SK-N-MC (cell line): Measurements from ENCODE around the gene MTX3.

Experiments used
- EZH2 ChIP-seq: fragments of 200-600 bp; sonication (generic); IDR thresholded peaks from one replicate; pipeline ENCODE4 v1.6.1; 2017; ENCODE audit warnings: antibody characterized with exemption
- POLR2AphosphoS5 ChIP-seq: IDR thresholded peaks from 2 replicates; pipeline ENCODE4 v1.6.1; 2012; ENCODE audit warnings: mild to moderate bottlenecking, low read depth, low read length, borderline replicate concordance

- no peak for TF ChIP-seq EZH2
- TF ChIP-seq POLR2AphosphoS5: no peak
Observed at GRCh38 chr5:79966448-79966847, 24.6 kb downstream of the MTX3 start.
